ENCODE data around the gene STARD10. TPM values are rescaled to one million over a fixed set of nuclear protein-coding genes. Genes with fewer than 3 reads are reported as not detected.

Gene STARD10
- total RNA-seq, 1 experiment from 2014 or later, result 58.4 TPM

- TF ChIP-seq ZBTB33 (IDR thresholded peaks at IDR 0.05; ENCODE audit: extremely low read depth, insufficient replicate concordance, low read length) (no peak), ZFX (IDR thresholded peaks at IDR 0.05) (no peak), ATF3 (IDR thresholded peaks at IDR 0.05) (no peak), POLR2A (IDR thresholded peaks at IDR 0.05; ENCODE audit: borderline replicate concordance, extremely low read depth, insufficient read depth, insufficient read length) (no peak), SP1 (IDR thresholded peaks at IDR 0.05; ENCODE audit: low read depth) (no peak), CTCF (IDR thresholded peaks at IDR 0.05 in 2 of 3, conservative IDR thresholded peaks at IDR 0.05 in 1 of 3; ENCODE audit: borderline replicate concordance in 1 of 3, insufficient read depth in 1 of 3, low read depth in 2 of 3, low read length in 2 of 3) (no peak)
Observed at GRCh38 chr11:72826191-72826941, 32.5 kb upstream of the STARD10 start (continued).

- intact Hi-C loops (cut with micrococcal nuclease), result no loop called here
- DNase-seq (ENCODE audit: low read depth, low spot score) (no peak), ATAC-seq (no peak)
- ChIA-PET CTCF (no interaction called here), RAD21 (ENCODE audit: low non-redundant PET in 1 of 2, low total read pairs in 2 of 2, uncharacterized antibody in 2 of 2, unreplicated experiment in 2 of 2) (no interaction called here), POLR2A (no interaction called here)
- no peaks in the 10 kb centered on the region for H3K36me3 ChIP-seq (ENCODE audit: control insufficient read depth in 1 of 2, insufficient read depth in 2 of 2, low read length in 2 of 2)
- no peak overlapping the region for H3K4me3 ChIP-seq (replicated peaks in 1 of 2; ENCODE audit: low read depth in 1 of 2, low read length in 2 of 2)
- H3K4me1 ChIP-seq (ENCODE audit: control insufficient read depth in 1 of 2, insufficient read depth in 2 of 2, low read length in 2 of 2), result peaks cover 7 to 19% of the 10 kb centered on the region in 2 experiments
- no peak for TF ChIP-seq SP1 (IDR thresholded peaks at IDR 0.05; ENCODE audit: low read depth)
- TF ChIP-seq ZFX (IDR thresholded peaks at IDR 0.05), result no peak
- no peak for TF ChIP-seq CTCF (IDR thresholded peaks at IDR 0.05 in 2 of 3, conservative IDR thresholded peaks at IDR 0.05 in 1 of 3; ENCODE audit: borderline replicate concordance in 1 of 3, insufficient read depth in 1 of 3, low read depth in 2 of 3, low read length in 2 of 3)
- TF ChIP-seq TCF7L2 (IDR thresholded peaks at IDR 0.05; ENCODE audit: borderline replicate concordance, extremely low read depth, insufficient read depth, insufficient read length), result no peak
- TF ChIP-seq CEBPB (IDR thresholded peaks at IDR 0.05; ENCODE audit: low read depth), result no peak
- TF ChIP-seq POLR2A (IDR thresholded peaks at IDR 0.05; ENCODE audit: borderline replicate concordance, extremely low read depth, insufficient read depth, insufficient read length), result no peak
- TF ChIP-seq POLR2AphosphoS5 (IDR thresholded peaks at IDR 0.05; ENCODE audit: low read depth, low read length), result no peak
- no peak for TF ChIP-seq MAX (IDR thresholded peaks at IDR 0.05)
- H3K9me2 ChIP-seq (ENCODE audit: insufficient read depth), result no peaks in the 10 kb centered on the region
- H3K79me2 ChIP-seq (ENCODE audit: insufficient read depth, low read length), result no peaks in the 10 kb centered on the region
- no peak overlapping the region for H2AFZ ChIP-seq (ENCODE audit: low read depth, low read length, poor library complexity, severe bottlenecking)
- H3K27me3 ChIP-seq (ENCODE audit: insufficient read depth, low read length), result no peaks in the 10 kb centered on the region
- no peaks in the 10 kb centered on the region for H3K9me3 ChIP-seq (ENCODE audit: control insufficient read depth in 1 of 2, insufficient read depth in 1 of 2, low read depth in 1 of 2, low read length in 2 of 2)
- no peak overlapping the region for H3K27ac ChIP-seq (ENCODE audit: low read depth, low read length)
- BruUV-seq (replicated peaks), result no TSS peak
- no peak overlapping the region for H3K9ac ChIP-seq (ENCODE audit: low read length)
- no peak overlapping the region for H3K4me2 ChIP-seq (ENCODE audit: low read length)
- no peaks in the 10 kb centered on the region for H4K20me1 ChIP-seq (ENCODE audit: insufficient read depth)
Observed at GRCh38 chr11:72825661-72826060, 31.8 kb upstream of the STARD10 start.

Measured in HCT116 (cell line).